H9 (cell line): ENCODE results near the gene RAB24. TPM values are rescaled to one million over a fixed set of nuclear protein-coding genes. Genes with fewer than 3 reads are reported as not detected.

ENCODE experiments used
- DNase-seq: peaks from one replicate; pipeline ENCODE4 v3.0.0-alpha.2; 2017
- H2AFZ ChIP-seq: one replicate; pipeline ENCODE4 v1.6.1; 2013; ENCODE audit warnings: mild to moderate bottlenecking, low read length, control low read depth, moderate library complexity
- H2AK5ac ChIP-seq: 2 replicates; pipeline ENCODE4 v1.6.1; 2013; ENCODE audit warnings: low read length, control low read depth, mixed read lengths; ENCODE audit not compliant: insufficient read length
- H2BK120ac ChIP-seq: one replicate; pipeline ENCODE4 v1.6.1; 2013; ENCODE audit warnings: low read depth, mild to moderate bottlenecking, low read length, control low read depth, inconsistent platforms; ENCODE audit not compliant: poor library complexity, severe bottlenecking
- H2BK12ac ChIP-seq: 2 replicates; pipeline ENCODE4 v1.6.1; 2013; ENCODE audit warnings: low read length, control low read depth, mixed read lengths, low read depth; ENCODE audit not compliant: insufficient read length
- H2BK15ac ChIP-seq: 2 replicates; pipeline ENCODE4 v1.6.1; 2013; ENCODE audit warnings: low read depth, low read length, control low read depth
- H2BK20ac ChIP-seq: one replicate; pipeline ENCODE4 v1.6.1; 2013; ENCODE audit warnings: low read depth, mild to moderate bottlenecking, low read length, control low read depth, inconsistent platforms; ENCODE audit not compliant: poor library complexity, severe bottlenecking
- H2BK5ac ChIP-seq: 2 replicates; pipeline ENCODE4 v1.6.1; 2013; ENCODE audit warnings: low read length, control low read depth, mixed read lengths; ENCODE audit not compliant: insufficient read length
- H3K14ac ChIP-seq: 2 replicates; pipeline ENCODE4 v1.6.1; 2013; ENCODE audit warnings: low read length, control low read depth; ENCODE audit not compliant: insufficient read depth
- H3K18ac ChIP-seq: 2 replicates; pipeline ENCODE4 v1.6.1; 2013; ENCODE audit warnings: low read depth, mild to moderate bottlenecking, mixed read lengths, low read length, control low read depth; ENCODE audit not compliant: insufficient read length
- H3K23ac ChIP-seq: 2 replicates; pipeline ENCODE4 v1.6.1; 2013; ENCODE audit warnings: low read length, control low read depth, mixed read lengths, low read depth; ENCODE audit not compliant: insufficient read length
- H3K23me2 ChIP-seq: 2 replicates; pipeline ENCODE4 v1.6.1; 2013; ENCODE audit warnings: low read depth, mild to moderate bottlenecking, mixed read lengths, low read length, control low read depth; ENCODE audit not compliant: insufficient read length, poor library complexity, severe bottlenecking
- H3K27ac ChIP-seq: 2 replicates; pipeline ENCODE4 v1.5.1; 2013; ENCODE audit warnings: low read length, control low read depth, mixed read lengths, low read depth; ENCODE audit not compliant: insufficient read length
- H3K27me3 ChIP-seq: 2 replicates; pipeline ENCODE4 v1.6.1; 2013; ENCODE audit warnings: low read length, control low read depth, inconsistent platforms; ENCODE audit not compliant: insufficient read depth
- H3K4ac ChIP-seq: 2 replicates; pipeline ENCODE4 v1.6.1; 2013; ENCODE audit warnings: low read depth, mild to moderate bottlenecking, control low read depth, inconsistent platforms, low read length, moderate library complexity
- H3K4me1 ChIP-seq: 2 replicates; pipeline ENCODE4 v1.6.1; 2013; ENCODE audit warnings: low read length, control low read depth, inconsistent platforms; ENCODE audit not compliant: insufficient read depth
- H3K4me2 ChIP-seq: 2 replicates; pipeline ENCODE4 v1.6.1; 2013; ENCODE audit warnings: low read length, control low read depth, mixed read lengths; ENCODE audit not compliant: insufficient read length, insufficient read depth
- H3K56ac ChIP-seq: 2 replicates; pipeline ENCODE4 v1.6.1; 2013; ENCODE audit warnings: low read depth, mild to moderate bottlenecking, mixed read lengths, low read length, control low read depth; ENCODE audit not compliant: insufficient read length
- H3K79me1 ChIP-seq: 2 replicates; pipeline ENCODE4 v1.6.1; 2013; ENCODE audit warnings: low read depth, mild to moderate bottlenecking, moderate library complexity, low read length, control low read depth, inconsistent platforms; ENCODE audit not compliant: insufficient read depth, poor library complexity, severe bottlenecking
- H3K79me2 ChIP-seq: 2 replicates; pipeline ENCODE4 v1.6.1; 2013; ENCODE audit warnings: low read length, control low read depth, inconsistent platforms; ENCODE audit not compliant: insufficient read depth
- H3K9ac ChIP-seq: 2 replicates; pipeline ENCODE4 v1.6.1; 2013; ENCODE audit warnings: low read length, control low read depth, mixed read lengths; ENCODE audit not compliant: insufficient read length; ENCODE audit errors: extremely low read depth
- H3K9me3 ChIP-seq: one replicate; pipeline ENCODE4 v1.6.1; 2013; ENCODE audit warnings: low read depth, low read length, inconsistent platforms; ENCODE audit not compliant: control insufficient read depth
- H3T11ph ChIP-seq: one replicate; pipeline ENCODE4 v1.6.1; 2013; ENCODE audit warnings: mild to moderate bottlenecking, low read length, control low read depth, inconsistent platforms
- H4K20me1 ChIP-seq: one replicate; pipeline ENCODE4 v1.6.1; 2013; ENCODE audit not compliant: control insufficient read depth, insufficient read length, insufficient read depth
- H4K5ac ChIP-seq: 2 replicates; pipeline ENCODE4 v1.6.1; 2013; ENCODE audit warnings: low read depth, mild to moderate bottlenecking, mixed read lengths, low read length, control low read depth; ENCODE audit not compliant: insufficient read length
- H4K8ac ChIP-seq: replicated peaks from 2 replicates; pipeline ENCODE4 v1.6.1; 2013; ENCODE audit warnings: low read length, control low read depth, mixed read lengths, low read depth; ENCODE audit not compliant: insufficient read length
- H4K91ac ChIP-seq: 2 replicates; pipeline ENCODE4 v1.6.1; 2013; ENCODE audit warnings: low read depth, mild to moderate bottlenecking, moderate library complexity, mixed read lengths, low read length, control low read depth; ENCODE audit not compliant: insufficient read length
- H3K27ac Mint-ChIP-seq, 3 experiments: 2 replicates in 2 of 3; 3 replicates in 1 of 3; pipeline ENCODE4 v1.8.0; 2020 to 2021; ENCODE audit warnings: mixed read lengths in 3 of 3, mild to moderate bottlenecking in 1 of 3, moderate library complexity in 1 of 3
- H3K27me3 Mint-ChIP-seq: 2 replicates; pipeline ENCODE4 v1.8.0; 2021; ENCODE audit warnings: low read depth, mild to moderate bottlenecking, moderate library complexity, mixed read lengths
- H3K36me3 Mint-ChIP-seq, 3 experiments: 2 replicates in 2 of 3; 3 replicates in 1 of 3; pipeline ENCODE4 v1.8.0; 2020 to 2021; ENCODE audit warnings: low read depth in 3 of 3, mixed read lengths in 3 of 3; ENCODE audit not compliant: insufficient read depth in 1 of 3
- H3K4me1 Mint-ChIP-seq, 2 experiments: 2 replicates each; pipeline ENCODE4 v1.8.0; 2020; ENCODE audit warnings: mixed read lengths in 2 of 2
- H3K4me3 Mint-ChIP-seq, 2 experiments: 2 replicates in 1 of 2; 3 replicates in 1 of 2; pipeline ENCODE4 v1.8.0; 2020 to 2021; ENCODE audit warnings: mild to moderate bottlenecking in 2 of 2, mixed read lengths in 2 of 2, moderate library complexity in 1 of 2
- H3K9me3 Mint-ChIP-seq, 2 experiments: 2 replicates in 1 of 2; 3 replicates in 1 of 2; pipeline ENCODE4 v1.8.0; 2020; ENCODE audit warnings: mild to moderate bottlenecking in 2 of 2, mixed read lengths in 2 of 2, moderate library complexity in 1 of 2
- CTCF ChIP-seq: fragments of 200-600 bp; sonication (generic); conservative IDR thresholded peaks from 3 replicates; pipeline ENCODE4 v1.8.0; 2021; ENCODE audit warnings: antibody characterized with exemption, mild to moderate bottlenecking
- WGBS: extraction: QIAGEN DNeasy Blood & Tissue Kit; methylation state at CpG from one replicate; pipeline ENCODE4 v1.1.7; 2013; ENCODE audit warnings: missing lambda C conversion rate, low lambda C conversion rate, mixed read lengths; ENCODE audit not compliant: insufficient read length; ENCODE audit errors: extremely low coverage; 5-methylcytosine and 5-hydroxymethylcytosine counted together
- total RNA-seq: library from RNA; stranded (reverse); gene quantifications from 2 replicates; pipeline ENCODE4 v1.2.1, GENCODE V29; 2021

The RAB24 gene
- total RNA-seq, 1 experiment from 2014 or later: 17.6 TPM

GRCh38 chr5:177336112-177336511 is 32.6 kb upstream of the RAB24 start:
- WGBS: no CpG with 5 or more reads among the region's 12 CpGs

More at GRCh38 chr5:177336112-177336511, 32.6 kb upstream of the RAB24 start:
- Histone ChIP-seq H3K23me2 (no peaks in the 10 kb centered on the region), H3K27me3 (no peaks in the 10 kb centered on the region), H3K4me2 (no peak overlapping the region), H3K27ac (peak overlapping the region; percentile 15), H3K4me1 (peaks cover 6% of the 10 kb centered on the region; the same call in 1 of the 2 replicates), H4K5ac (no peak overlapping the region), H3K56ac (no peak overlapping the region), H4K91ac (no peak overlapping the region), H3K23ac (no peak overlapping the region), H2BK120ac (no peak overlapping the region), H2BK15ac (no peak overlapping the region), H3K14ac (no peak overlapping the region; the same call in 1 of the 2 replicates), H3K9ac (no peak overlapping the region), H3T11ph (no peak overlapping the region), H4K20me1 (no peaks in the 10 kb centered on the region), H2AFZ (no peak overlapping the region), H2BK20ac (no peak overlapping the region), H3K79me2 (no peaks in the 10 kb centered on the region; the same call in 1 of the 2 replicates), H3K79me1 (no peaks in the 10 kb centered on the region), H2BK12ac (no peak overlapping the region), H2BK5ac (no peak overlapping the region), H2AK5ac (no peak overlapping the region), H3K4ac (no peak overlapping the region), H4K8ac (no peak overlapping the region), H3K18ac (no peak overlapping the region), H3K9me3 (no peaks in the 10 kb centered on the region)
- DNase-seq: peak; percentile 54
- Mint-ChIP-seq H3K9me3 (no peaks in the 10 kb centered on the region), H3K27me3 (no peaks in the 10 kb centered on the region; the same call in 1 of the 2 replicates), H3K27ac (peak overlapping the region; percentile 45 to 93 (median 87); a peak in 6 of 7 replicates), H3K4me1 (peaks cover 9 to 17% of the 10 kb centered on the region in 2 experiments), H3K36me3 (peaks cover 21 to 70% (median 59%) of the 10 kb centered on the region in 3 experiments; a peak in 6 of 7 replicates), H3K4me3 (no peak overlapping the region)
- peak; percentile 43 for TF ChIP-seq CTCF
